Ovary (tissue), 3 donors: ENCODE data around the gene ASB4.

Source experiments
- EP300 ChIP-seq: sonication (generic); formaldehyde crosslinking; IDR thresholded peaks from one replicate; pipeline ENCODE4 v1.6.1; 2017; ENCODE audit warnings: antibody characterized with exemption
- TF ChIP-seq, protein P1 (sequence below), 3 donors: fragments of 450-650 bp in 2 of 3; fragments of 200-600 bp in 1 of 3; IDR thresholded peaks; one replicate each; pipeline versions ENCODE4 v1.5.1 to v1.8.0; 2016 to 2022; ENCODE audit warnings: antibody characterized with exemption in 3 of 3, mild to moderate bottlenecking in 1 of 3
- donor health status: DM: no; HTN: no; CAD: no.

DNA sequence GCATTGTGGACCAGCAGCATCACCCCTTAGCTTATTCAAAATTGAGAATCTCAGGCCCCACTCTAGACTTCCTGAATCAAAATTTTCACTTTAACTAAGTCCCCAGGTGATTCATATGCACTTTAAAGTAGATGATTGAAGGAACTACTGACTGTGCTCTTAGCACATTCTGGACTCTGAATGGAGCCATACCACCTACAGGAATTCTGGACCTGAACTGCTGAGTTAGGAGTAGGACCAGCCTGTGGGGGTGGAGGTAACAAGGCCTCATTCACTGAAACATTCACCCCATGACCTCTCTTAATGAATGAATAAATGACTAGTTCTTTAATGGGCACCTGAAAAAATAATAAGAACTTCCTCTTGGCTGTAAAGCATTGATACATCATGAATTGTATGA, 103.3 kb downstream of the ASB4 start:
- TF ChIP-seq, protein P1, sequence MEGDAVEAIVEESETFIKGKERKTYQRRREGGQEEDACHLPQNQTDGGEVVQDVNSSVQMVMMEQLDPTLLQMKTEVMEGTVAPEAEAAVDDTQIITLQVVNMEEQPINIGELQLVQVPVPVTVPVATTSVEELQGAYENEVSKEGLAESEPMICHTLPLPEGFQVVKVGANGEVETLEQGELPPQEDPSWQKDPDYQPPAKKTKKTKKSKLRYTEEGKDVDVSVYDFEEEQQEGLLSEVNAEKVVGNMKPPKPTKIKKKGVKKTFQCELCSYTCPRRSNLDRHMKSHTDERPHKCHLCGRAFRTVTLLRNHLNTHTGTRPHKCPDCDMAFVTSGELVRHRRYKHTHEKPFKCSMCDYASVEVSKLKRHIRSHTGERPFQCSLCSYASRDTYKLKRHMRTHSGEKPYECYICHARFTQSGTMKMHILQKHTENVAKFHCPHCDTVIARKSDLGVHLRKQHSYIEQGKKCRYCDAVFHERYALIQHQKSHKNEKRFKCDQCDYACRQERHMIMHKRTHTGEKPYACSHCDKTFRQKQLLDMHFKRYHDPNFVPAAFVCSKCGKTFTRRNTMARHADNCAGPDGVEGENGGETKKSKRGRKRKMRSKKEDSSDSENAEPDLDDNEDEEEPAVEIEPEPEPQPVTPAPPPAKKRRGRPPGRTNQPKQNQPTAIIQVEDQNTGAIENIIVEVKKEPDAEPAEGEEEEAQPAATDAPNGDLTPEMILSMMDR (IDR thresholded peaks at IDR 0.05), result no peak
- no peak for TF ChIP-seq EP300
